ENCODE data around the gene PPA2.

DNA sequence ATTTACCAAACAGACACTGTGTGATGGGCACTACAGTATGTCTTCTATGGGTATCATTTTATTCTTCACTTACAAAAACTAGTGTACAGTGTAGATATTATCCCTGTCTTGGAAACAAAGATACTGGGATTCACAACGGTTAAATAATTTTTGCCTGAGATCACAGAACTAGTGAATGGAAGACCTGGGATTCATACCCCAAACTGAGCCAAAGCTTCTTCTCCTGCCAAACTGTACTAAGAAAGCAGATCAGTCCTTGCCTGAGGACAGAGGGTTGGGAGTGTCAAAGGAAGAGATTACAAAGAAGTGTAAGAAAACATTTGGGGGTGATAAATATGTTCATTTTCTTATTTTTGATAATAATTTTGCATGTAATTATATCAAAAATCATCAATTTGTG, 43.1 kb downstream of the PPA2 start:
- TF ChIP-seq, protein P1, sequence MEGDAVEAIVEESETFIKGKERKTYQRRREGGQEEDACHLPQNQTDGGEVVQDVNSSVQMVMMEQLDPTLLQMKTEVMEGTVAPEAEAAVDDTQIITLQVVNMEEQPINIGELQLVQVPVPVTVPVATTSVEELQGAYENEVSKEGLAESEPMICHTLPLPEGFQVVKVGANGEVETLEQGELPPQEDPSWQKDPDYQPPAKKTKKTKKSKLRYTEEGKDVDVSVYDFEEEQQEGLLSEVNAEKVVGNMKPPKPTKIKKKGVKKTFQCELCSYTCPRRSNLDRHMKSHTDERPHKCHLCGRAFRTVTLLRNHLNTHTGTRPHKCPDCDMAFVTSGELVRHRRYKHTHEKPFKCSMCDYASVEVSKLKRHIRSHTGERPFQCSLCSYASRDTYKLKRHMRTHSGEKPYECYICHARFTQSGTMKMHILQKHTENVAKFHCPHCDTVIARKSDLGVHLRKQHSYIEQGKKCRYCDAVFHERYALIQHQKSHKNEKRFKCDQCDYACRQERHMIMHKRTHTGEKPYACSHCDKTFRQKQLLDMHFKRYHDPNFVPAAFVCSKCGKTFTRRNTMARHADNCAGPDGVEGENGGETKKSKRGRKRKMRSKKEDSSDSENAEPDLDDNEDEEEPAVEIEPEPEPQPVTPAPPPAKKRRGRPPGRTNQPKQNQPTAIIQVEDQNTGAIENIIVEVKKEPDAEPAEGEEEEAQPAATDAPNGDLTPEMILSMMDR (IDR thresholded peaks at IDR 0.05): no peak
- TF ChIP-seq POLR2AphosphoS5 (IDR thresholded peaks at IDR 0.05): no peak
- TF ChIP-seq POLR2A (IDR thresholded peaks at IDR 0.05): no peak
